ENCODE measurements around the gene PLIN4. TPM values are rescaled to one million over a fixed set of nuclear protein-coding genes. Genes with fewer than 3 reads are reported as not detected.
"Not testable (repeated sequence)": the region's sequence is repeated elsewhere in the genome, so short reads cannot be mapped to it uniquely, and the experiment has no call there.

PLIN4 gene
- total RNA-seq, 1 donor: 0.90 TPM

GRCh38 chr19:4543842-4544647, 25.8 kb upstream of the PLIN4 start:
- H3K4me3 ChIP-seq (ENCODE audit: low read depth, low read length): no peak overlapping the region
- DNase-seq (ENCODE audit: low read depth): no peak
- TF ChIP-seq CTCF (IDR thresholded peaks at IDR 0.05; ENCODE audit: insufficient read depth, low read length): no peak

- TF ChIP-seq CTCF (IDR thresholded peaks at IDR 0.05; ENCODE audit: insufficient read depth, low read length): no peak
- DNase-seq (ENCODE audit: low read depth): no peak
- H3K4me3 ChIP-seq (ENCODE audit: low read depth, low read length): no peak overlapping the region
Observed at GRCh38 chr19:4542896-4543841, 24.9 kb upstream of the PLIN4 start.

GRCh38 chr19:4541806-4542145, 23.5 kb upstream of the PLIN4 start:
- H3K4me3 ChIP-seq (ENCODE audit: low read depth, low read length); DNase-seq (ENCODE audit: low read depth): not testable (repeated sequence)

- TF ChIP-seq CTCF (IDR thresholded peaks at IDR 0.05; ENCODE audit: insufficient read depth, low read length): no peak
- DNase-seq (ENCODE audit: low read depth): no peak
- H3K4me3 ChIP-seq (ENCODE audit: low read depth, low read length): no peak overlapping the region
Observed at GRCh38 chr19:4541114-4541805, 23.0 kb upstream of the PLIN4 start.

GRCh38 chr19:4539693-4540581, 21.7 kb upstream of the PLIN4 start, which contains the start of gene LRG1:
TSS of gene LRG1 (minus strand) at chr19:4540036. CDS start at chr19:4540013, 23 bp downstream.
- DNase-seq (ENCODE audit: low read depth): no peak
- TF ChIP-seq CTCF (IDR thresholded peaks at IDR 0.05; ENCODE audit: insufficient read depth, low read length): no peak
- H3K4me3 ChIP-seq (ENCODE audit: low read depth, low read length): no peak within 1 kb of the TSS

- DNase-seq (ENCODE audit: low read depth): no peak
- H3K4me3 ChIP-seq (ENCODE audit: low read depth, low read length): no peak overlapping the region
Observed at GRCh38 chr19:4539169-4539692, 20.9 kb upstream of the PLIN4 start.

More at GRCh38 chr19:4539169-4539692, 20.9 kb upstream of the PLIN4 start:
- no peak for TF ChIP-seq CTCF (IDR thresholded peaks at IDR 0.05; ENCODE audit: insufficient read depth, low read length)
